Activated naive CD8-positive, alpha-beta T cell treated with anti-CD3 and anti-CD28 coated beads, Interleukin-2, amount 10 ng/mL, durations not matched to agents 7 days and 5 days (primary cell): ENCODE results near the gene BCAN. TPM values are rescaled to one million over a fixed set of nuclear protein-coding genes. Genes with fewer than 3 reads are reported as not detected.

Experiments
- ATAC-seq: fragments of 150-1000 bp; cut with Tn5 transposase; one replicate; pipeline ENCODE4 v1.10.0; 2021; ENCODE audit warnings: low read depth, moderate library complexity
- POLR2A ChIA-PET: fragments of 350-600 bp; sonication (Branson Sonifier 250); formaldehyde crosslinking; loops from one replicate; lab custom pipeline; 2021; ENCODE audit warnings: antibody characterized with exemption; lab: Charles Lee
- DNase-seq: peaks from one replicate; pipeline ENCODE4 v3.0.0; 2021
- H3K27ac Mint-ChIP-seq: one replicate; pipeline ENCODE4 v1.8.0; 2022; ENCODE audit warnings: mild to moderate bottlenecking, mixed read lengths
- H3K27me3 Mint-ChIP-seq: one replicate; pipeline ENCODE4 v1.8.0; 2022; ENCODE audit warnings: mild to moderate bottlenecking, moderate library complexity, mixed read lengths
- H3K36me3 Mint-ChIP-seq: one replicate; pipeline ENCODE4 v1.8.0; 2021; ENCODE audit warnings: mild to moderate bottlenecking, mixed read lengths
- H3K4me1 Mint-ChIP-seq: one replicate; pipeline ENCODE4 v1.8.0; 2021; ENCODE audit warnings: mixed read lengths
- H3K4me3 Mint-ChIP-seq: one replicate; pipeline ENCODE4 v1.8.0; 2022; ENCODE audit warnings: mild to moderate bottlenecking, moderate library complexity, mixed read lengths
- H3K9me3 Mint-ChIP-seq: one replicate; pipeline ENCODE4 v1.8.0; 2021; ENCODE audit warnings: mixed read lengths
- total RNA-seq, 2 experiments: library from RNA; stranded (reverse); gene quantifications; one replicate each; pipeline ENCODE4 v1.2.3, GENCODE V29; 2021

BCAN gene
- total RNA-seq, 2 experiments from 2014 or later: not detected

DNA sequence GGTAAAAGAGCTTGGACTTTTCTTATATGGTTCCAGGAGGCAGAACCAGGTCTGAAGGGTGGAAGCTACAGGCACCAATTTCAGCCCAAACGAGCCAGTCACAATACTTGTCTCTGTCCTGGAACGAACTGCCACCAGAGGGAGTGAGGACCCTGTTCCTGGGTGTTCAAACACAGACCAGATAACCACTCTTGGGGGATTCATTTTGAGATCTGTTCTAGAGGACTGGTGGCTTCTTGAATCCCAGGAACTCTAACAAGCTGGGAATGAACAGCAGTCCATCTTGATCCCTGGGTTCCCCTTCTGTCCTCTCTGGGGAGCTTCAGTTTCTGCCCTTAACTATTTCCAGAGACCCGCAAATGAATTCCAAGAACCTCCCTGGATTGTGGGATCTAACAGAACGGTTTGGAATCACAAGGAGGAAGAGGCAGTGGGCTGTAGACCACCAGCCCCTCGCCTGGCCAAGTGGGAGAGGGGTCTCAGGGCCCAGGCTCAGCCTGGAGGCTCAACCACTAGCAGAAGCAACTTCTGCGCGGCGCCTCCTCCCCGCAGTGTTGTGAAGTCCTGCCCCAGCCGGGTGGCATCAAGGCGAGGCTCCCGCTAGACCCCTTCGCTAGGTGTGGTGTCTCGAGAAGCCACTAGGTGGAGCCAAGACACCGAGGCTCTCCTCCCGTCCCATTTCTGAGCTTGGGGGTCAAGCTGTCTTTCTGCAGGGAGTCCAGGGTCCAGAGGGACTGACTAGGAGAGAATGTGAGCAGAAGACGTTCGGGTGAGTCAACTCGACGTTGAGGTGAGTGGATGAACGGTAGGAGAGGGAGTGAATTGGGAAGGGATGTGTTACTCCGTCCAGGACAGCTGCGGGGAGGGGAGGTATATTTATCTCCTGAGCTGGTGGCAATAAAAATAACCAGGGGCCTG lies 47.4 kb downstream of the BCAN start:
- POLR2A ChIA-PET: interaction anchor here (1.0 to 1.9 kb wide), 5 partner anchors 15 to 40 kb away, joined by 3 to 10 read pairs (median 6); partner anchors contain the start of genes CRABP2 and ISG20L2
- Mint-ChIP-seq H3K9me3 (no peaks in the 10 kb centered on the region), H3K27me3 (peaks cover 61% of the 10 kb centered on the region), H3K4me1 (peaks cover 24% of the 10 kb centered on the region), H3K36me3 (no peaks in the 10 kb centered on the region), H3K27ac (peak overlapping the region; percentile 64), H3K4me3 (no peak overlapping the region)
- peak; percentile 93 for ATAC-seq
- peak; percentile 74 for DNase-seq

DNA sequence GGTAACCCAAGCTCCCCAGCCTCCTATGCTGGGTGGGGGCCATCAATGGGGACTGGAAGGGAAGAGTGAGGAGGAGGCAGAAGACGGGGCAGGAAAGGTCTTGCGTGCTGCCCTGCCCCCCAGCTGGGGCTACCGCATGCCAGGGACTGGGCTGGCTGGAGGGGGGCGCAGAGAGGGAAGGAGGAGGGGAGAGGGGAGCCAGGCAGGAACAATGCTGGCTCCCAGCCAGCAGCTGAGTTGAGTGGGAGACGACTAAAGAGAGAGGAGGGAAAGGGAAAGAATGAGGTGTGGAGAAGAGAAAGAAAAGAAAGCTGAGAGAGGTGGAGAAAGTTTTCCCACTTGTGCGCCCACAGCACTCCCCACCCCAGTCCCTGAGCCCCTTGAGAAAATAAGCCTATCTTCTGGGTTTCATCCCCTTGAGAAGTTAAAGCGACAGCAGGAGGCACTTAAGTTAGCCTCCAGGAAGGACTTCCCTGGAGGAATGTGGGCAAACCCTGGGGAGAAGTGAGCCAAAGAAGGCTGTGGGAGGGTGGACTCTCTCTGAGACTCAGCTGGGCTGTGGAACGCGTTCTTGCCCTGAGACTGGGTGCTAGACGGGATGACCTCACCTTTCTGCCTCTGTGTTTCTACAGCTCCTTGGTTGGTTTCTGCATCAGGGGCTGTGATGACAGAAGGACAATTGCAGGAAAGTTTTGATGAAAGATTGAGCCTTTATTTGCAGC lies 48.2 kb downstream of the BCAN start:
- peaks cover 17% of the 10 kb centered on the region for H3K4me1 Mint-ChIP-seq
- POLR2A ChIA-PET: interaction anchor here (0.6 to 1.9 kb wide), 6 partner anchors 16 to 66 kb away, joined by 3 to 10 read pairs (median 5); partner anchors contain the start of genes CRABP2 and ISG20L2
- peaks cover 61% of the 10 kb centered on the region for H3K27me3 Mint-ChIP-seq
- H3K4me3 Mint-ChIP-seq: no peak overlapping the region
- DNase-seq (no peak), ATAC-seq (no peak)
- H3K27ac Mint-ChIP-seq: no peak overlapping the region
- no peaks in the 10 kb centered on the region for H3K36me3 Mint-ChIP-seq
- H3K9me3 Mint-ChIP-seq: no peaks in the 10 kb centered on the region

DNA sequence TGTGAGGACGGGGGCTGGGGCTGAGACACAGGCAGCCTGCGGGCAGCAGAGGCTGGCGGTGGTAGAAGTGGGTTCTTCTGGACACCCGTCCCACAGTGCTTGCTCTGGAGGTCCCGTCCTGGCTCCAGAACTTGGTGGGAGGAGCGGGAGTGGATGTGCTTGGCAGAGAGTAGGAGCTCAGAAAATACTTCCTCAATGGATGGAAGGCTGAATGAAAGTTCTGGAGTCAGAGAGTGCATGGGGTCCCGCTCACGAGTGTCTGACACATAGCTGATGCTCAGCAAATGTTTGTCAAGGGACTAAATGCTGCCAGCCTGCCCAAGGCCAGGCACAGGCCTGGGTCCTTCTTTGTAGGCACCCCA lies 48.7 kb downstream of the BCAN start:
- Mint-ChIP-seq H3K27me3 (peaks cover 61% of the 10 kb centered on the region), H3K4me3 (no peak overlapping the region), H3K27ac (no peak overlapping the region), H3K36me3 (no peaks in the 10 kb centered on the region), H3K4me1 (peaks cover 17% of the 10 kb centered on the region), H3K9me3 (no peaks in the 10 kb centered on the region)
- POLR2A ChIA-PET: interaction anchor here (0.6 to 1.9 kb wide), 4 partner anchors 15 to 66 kb away, joined by 3 to 10 read pairs (median 4); no protein-coding TSS in a partner anchor
- ATAC-seq: no peak
- no peak for DNase-seq

DNA sequence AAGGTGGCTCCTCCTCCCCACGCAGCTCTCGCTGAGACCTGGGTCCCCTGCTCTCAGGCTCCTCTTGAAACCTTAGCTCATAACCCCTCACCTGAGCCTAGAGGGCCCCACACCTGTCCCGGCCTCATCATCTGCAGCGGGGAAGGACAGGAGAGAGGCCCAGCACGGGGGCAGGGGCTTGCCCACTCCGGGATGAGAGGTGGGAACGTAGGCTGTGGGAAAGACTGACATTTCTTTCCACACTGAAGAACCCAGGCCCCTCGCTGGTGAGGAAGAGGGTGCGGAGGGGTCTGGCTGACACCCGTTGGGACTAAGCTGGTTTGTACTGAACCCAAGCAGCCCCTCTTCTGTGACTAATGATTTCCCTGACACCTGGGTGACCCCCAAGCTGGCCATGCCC lies 49.3 kb downstream of the BCAN start:
- Mint-ChIP-seq H3K36me3 (no peaks in the 10 kb centered on the region), H3K9me3 (no peaks in the 10 kb centered on the region), H3K4me3 (no peak overlapping the region), H3K27ac (no peak overlapping the region), H3K27me3 (peaks cover 60% of the 10 kb centered on the region), H3K4me1 (peaks cover 17% of the 10 kb centered on the region)
- POLR2A ChIA-PET: interaction anchor here (0.5 to 1.9 kb wide), 4 partner anchors 12 to 35 kb away, joined by 3 to 10 read pairs (median 4); no protein-coding TSS in a partner anchor
- ATAC-seq (no peak), DNase-seq (no peak)

DNA sequence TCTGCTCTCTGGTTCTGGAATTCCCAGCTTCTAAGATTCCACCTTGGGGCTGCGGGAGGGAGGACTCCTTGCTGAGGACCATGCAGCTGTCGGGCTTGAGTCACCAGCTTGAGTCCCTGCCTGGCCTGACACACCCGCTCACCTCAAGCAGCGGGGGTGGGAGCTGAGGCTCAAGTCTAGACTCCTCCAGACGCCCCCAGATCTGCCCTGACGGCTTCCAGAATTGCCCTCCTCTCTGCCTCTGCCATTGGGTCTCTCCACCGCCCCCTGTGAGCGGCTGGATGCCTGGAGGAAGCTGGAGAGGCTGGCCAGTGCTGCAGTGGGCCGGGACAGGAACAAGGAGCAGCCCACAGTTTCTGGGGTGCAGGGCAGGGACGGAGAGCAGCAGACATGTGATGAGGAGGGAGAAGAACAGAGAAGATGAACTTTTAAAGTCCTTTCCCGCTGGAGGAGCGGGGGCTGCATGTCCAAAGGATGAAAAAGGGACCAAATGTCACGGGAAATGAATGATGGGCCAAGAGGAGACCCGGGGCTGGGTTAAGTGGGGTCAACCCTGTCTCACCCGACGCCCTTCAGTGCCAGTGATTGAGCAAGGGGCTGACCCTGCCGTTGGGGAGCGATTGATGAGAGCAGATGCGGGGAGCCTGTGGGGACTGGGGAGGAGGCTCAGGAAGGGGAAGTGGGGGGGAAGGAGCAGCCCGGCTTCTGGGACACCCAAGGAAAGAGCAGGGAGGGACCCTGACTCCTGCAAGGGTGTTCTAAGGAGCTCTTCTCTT lies 49.9 kb downstream of the BCAN start:
- ATAC-seq: no peak
- Mint-ChIP-seq H3K36me3 (no peaks in the 10 kb centered on the region), H3K9me3 (no peaks in the 10 kb centered on the region), H3K4me1 (peaks cover 17% of the 10 kb centered on the region), H3K27me3 (peaks cover 57% of the 10 kb centered on the region), H3K27ac (no peak overlapping the region), H3K4me3 (no peak overlapping the region)
- no peak for DNase-seq
- POLR2A ChIA-PET: interaction anchor here (0.5 to 1.4 kb wide), 3 partner anchors 12 to 22 kb away, joined by 3 to 4 read pairs (median 3); no protein-coding TSS in a partner anchor

DNA sequence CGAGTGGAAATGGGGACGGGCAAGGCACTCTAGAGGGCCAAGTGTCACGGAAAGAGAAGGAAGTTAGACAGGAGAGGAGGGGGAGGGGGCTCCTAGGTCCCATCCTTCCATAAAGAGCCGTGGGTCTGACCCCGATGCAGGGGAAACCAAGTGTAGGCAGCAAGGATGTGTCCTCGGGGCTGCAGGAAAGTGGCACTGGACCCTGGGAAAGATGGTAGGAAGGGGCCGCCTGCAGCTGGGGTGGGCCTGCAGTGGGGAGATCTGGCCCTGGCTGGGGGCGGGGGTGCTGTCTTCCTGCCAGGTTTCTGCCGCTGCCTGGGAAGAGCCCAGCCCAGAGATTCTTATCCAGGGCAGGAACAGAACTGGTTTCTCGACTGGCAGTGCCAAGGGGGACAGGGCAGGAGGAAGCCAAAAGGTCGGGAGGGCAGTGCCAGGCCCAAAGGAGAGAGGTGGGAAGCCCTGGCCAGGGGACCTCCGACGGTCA lies 50.6 kb downstream of the BCAN start:
- Mint-ChIP-seq H3K4me1 (peaks cover 17% of the 10 kb centered on the region), H3K9me3 (no peaks in the 10 kb centered on the region), H3K27ac (no peak overlapping the region), H3K36me3 (no peaks in the 10 kb centered on the region), H3K4me3 (no peak overlapping the region), H3K27me3 (peaks cover 59% of the 10 kb centered on the region)
- POLR2A ChIA-PET: interaction anchor here (1.3 kb wide), 1 partner anchor 11 kb away, joined by 3 read pairs; no protein-coding TSS in a partner anchor
- ATAC-seq: no peak
- no peak for DNase-seq

DNA sequence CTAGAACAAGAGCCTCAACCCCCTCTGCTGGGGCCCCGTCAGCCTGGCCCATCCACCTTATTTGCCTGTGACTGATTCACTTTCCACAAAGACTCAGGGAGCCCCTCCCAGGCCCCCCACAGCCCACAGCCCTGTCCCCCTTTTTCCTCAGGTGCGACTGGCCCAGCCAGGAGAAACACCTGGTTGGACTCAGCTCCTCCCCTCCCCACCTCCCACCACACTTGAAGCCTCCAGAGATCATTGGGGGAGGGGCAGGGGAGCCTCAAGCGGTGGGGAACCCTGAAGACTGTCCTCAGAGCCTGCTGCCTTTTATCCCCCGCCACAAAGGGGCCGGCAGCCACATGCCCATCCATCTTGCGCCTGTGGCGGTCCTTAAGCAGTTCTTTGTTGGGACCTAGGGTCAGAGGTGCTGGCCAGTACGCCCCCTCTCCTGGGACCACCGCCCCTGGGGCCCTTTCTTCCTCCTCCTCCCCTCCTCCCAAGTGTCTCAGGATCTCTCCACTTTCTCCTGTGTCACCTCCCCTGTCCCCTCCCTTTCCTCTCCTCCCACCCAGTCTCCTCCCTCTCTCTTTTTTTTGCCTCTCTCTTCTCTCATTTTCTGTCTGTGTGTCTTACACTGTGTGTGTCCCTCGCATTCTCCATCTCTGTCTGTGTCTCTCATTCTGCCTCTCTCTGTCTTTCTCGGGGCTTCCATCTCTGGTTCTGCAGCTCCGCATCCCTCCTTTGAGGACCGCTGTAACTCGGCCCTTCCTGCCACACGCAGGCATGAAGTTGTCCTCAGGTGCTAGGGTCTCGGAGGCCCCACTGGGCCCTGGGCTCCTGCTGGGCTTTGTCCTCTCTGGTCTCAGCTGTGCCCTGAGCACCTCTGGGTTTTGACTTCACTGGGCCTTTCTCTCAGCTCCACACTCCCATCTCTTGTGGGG lies 51.3 kb downstream of the BCAN start:
- Mint-ChIP-seq H3K9me3 (no peaks in the 10 kb centered on the region), H3K27me3 (peaks cover 58% of the 10 kb centered on the region), H3K27ac (no peak overlapping the region), H3K4me1 (peaks cover 17% of the 10 kb centered on the region), H3K4me3 (no peak overlapping the region), H3K36me3 (no peaks in the 10 kb centered on the region)
- DNase-seq (no peak), ATAC-seq (no peak)
- POLR2A ChIA-PET: interaction anchor here (0.6 kb wide), 1 partner anchor 28 kb away, joined by 3 read pairs; no protein-coding TSS in a partner anchor

DNA sequence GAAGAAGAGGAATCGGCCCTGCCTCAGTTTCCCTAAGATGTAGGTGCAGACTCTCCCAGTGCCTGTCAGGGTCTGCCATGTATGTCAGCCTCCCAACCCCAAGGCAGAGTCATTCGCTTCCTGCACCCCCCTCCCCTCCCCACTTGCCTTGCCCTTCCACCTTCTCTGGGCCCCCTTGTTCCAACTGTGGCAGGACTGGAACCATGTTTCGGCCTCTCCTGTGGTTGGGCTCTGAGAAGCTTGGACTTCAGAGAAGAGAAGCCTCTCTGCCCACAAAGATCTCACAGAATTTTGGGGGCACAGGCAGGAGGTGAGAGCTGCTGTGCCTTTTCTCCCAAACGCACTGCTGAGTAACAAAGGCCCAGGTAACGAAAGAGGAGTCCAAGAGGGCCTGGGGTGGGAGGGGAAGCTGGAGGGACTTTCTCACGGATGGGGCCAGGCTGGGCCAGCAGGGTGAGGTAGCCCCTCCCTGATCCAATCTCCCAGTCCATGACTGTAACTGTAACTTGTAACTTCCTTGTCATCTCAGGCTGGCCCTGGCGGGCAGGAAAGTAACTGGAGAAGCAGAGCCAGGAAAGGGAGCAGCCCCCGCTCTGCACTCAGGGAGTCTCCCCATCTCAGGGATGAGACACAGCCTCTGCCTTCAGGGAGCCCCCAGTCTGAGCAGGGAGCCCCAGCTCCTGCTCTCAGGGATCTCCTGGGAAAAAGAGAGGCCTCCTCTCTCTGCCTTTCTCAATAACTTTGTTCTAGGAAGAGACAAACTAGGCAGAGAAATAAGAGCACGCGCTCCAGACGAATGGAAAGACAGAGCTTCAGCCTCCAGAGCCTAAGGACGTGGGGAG lies 52.2 kb downstream of the BCAN start:
- no peaks in the 10 kb centered on the region for H3K9me3 Mint-ChIP-seq
- no peak for DNase-seq
- H3K36me3 Mint-ChIP-seq: no peaks in the 10 kb centered on the region
- POLR2A ChIA-PET: interaction anchor here (0.6 kb wide), 1 partner anchor 27 kb away, joined by 3 read pairs; no protein-coding TSS in a partner anchor
- no peak overlapping the region for H3K4me3 Mint-ChIP-seq
- peaks cover 17% of the 10 kb centered on the region for H3K4me1 Mint-ChIP-seq
- no peak overlapping the region for H3K27ac Mint-ChIP-seq
- peaks cover 49% of the 10 kb centered on the region for H3K27me3 Mint-ChIP-seq
- ATAC-seq: no peak

DNA sequence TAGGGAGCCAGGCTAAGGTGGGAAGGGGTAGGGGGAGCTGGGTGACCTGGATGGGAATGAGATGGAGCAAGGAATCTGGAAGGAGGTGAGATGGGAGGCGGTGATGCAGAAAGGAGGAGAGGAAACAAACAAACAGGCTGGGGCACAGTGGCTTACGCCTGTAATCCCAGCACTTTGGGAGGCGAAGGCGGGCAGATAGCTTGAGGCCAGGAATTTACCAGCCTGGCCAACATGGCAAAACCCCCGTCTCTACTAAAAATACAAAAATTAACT lies 52.7 kb downstream of the BCAN start:
- Mint-ChIP-seq H3K27me3 (peaks cover 43% of the 10 kb centered on the region), H3K4me3 (no peak overlapping the region), H3K27ac (no peak overlapping the region), H3K9me3 (no peaks in the 10 kb centered on the region), H3K4me1 (peaks cover 16% of the 10 kb centered on the region), H3K36me3 (no peaks in the 10 kb centered on the region)
- no peak for ATAC-seq
- no peak for DNase-seq
- POLR2A ChIA-PET: interaction anchor here (0.6 kb wide), 1 partner anchor 257 kb away, joined by 3 read pairs; no protein-coding TSS in a partner anchor

DNA sequence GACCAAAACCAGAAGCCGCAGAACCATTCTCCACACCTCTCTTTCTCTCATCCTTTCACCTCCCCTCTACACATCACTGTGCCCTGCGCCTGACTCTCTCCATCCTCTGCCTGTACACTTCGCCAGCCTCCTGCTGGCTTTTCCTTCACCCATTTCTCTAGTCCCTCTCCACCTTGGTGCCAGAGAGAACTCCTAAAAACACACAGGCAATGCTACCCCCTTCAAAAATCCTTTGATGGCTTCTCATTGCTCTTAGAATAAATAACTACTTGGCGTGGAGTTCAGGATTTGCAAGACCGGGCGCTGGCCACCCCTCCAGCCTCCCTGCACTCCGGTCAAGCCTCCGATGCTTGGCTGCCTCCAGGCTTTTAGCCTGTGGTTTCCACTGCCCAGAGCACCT lies 54.8 kb downstream of the BCAN start:
- POLR2A ChIA-PET: no interaction called here
- H3K4me3 Mint-ChIP-seq: no peak overlapping the region
- ATAC-seq: no peak
- H3K27ac Mint-ChIP-seq: no peak overlapping the region
- H3K27me3 Mint-ChIP-seq: peaks cover 24% of the 10 kb centered on the region
- no peak for DNase-seq
- no peaks in the 10 kb centered on the region for H3K9me3 Mint-ChIP-seq
- peaks cover 18% of the 10 kb centered on the region for H3K4me1 Mint-ChIP-seq
- no peaks in the 10 kb centered on the region for H3K36me3 Mint-ChIP-seq

DNA sequence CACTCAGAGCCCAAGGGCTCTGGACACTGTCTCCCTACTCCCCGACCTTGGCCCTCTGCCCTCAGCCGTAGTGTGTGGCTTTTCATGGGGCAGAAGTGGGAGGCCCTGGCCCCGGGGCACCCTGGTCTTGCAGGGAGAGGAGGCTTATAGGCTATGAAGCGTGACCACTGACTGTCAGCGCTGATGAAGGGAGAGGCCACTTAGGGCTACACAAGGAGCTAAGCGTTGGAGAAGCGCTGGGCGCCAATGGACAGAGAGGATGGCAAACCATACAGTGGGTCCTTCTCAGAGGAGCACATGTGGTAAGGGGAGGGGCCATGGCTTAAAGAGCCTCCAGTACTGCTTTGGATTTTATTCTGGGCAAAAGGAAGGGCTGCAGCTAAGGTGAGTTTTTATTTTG lies 55.6 kb downstream of the BCAN start:
- ATAC-seq: no peak
- DNase-seq: no peak
- peaks cover 21% of the 10 kb centered on the region for H3K27me3 Mint-ChIP-seq
- POLR2A ChIA-PET: interaction anchor here (0.6 kb wide), 1 partner anchor 212 kb away, joined by 3 read pairs; no protein-coding TSS in a partner anchor
- H3K4me3 Mint-ChIP-seq: no peak overlapping the region
- no peak overlapping the region for H3K27ac Mint-ChIP-seq
- no peaks in the 10 kb centered on the region for H3K36me3 Mint-ChIP-seq
- no peaks in the 10 kb centered on the region for H3K9me3 Mint-ChIP-seq
- peaks cover 12% of the 10 kb centered on the region for H3K4me1 Mint-ChIP-seq
